GM18517 (cell line): Measurements from ENCODE around the gene GLCE.
"Not testable (repeated sequence)": the region's sequence is repeated elsewhere in the genome, so short reads cannot be mapped to it uniquely, and the experiment has no call there.

Experiments
- ATAC-seq: cut with Tn5 transposase; IDR thresholded peaks from one replicate; pipeline ENCODE4 v1.9.1; 2021; ENCODE audit warnings: mild to moderate bottlenecking, moderate library complexity; ENCODE audit not compliant: unreplicated experiment

Gene GLCE

DNA sequence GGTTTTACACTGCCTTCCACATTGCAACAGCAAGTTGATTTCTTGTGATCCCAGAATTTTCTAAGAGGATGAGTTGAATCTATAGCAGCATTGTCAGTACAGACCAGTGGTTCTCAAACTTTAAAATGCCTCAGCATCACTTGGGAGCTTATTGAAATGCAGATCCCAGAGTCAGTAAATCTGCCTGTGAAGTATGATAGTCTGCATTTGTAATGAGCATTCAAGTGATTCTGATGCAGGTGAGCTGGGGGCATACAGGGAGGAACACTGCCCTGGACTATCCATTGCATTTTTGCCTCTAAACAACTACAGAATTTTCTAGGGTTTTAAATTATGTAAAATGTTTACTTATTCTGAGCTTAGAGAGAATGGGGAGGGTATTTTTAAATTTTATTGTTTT is 110.8 kb downstream of the GLCE start:
- ATAC-seq, result no peak

DNA sequence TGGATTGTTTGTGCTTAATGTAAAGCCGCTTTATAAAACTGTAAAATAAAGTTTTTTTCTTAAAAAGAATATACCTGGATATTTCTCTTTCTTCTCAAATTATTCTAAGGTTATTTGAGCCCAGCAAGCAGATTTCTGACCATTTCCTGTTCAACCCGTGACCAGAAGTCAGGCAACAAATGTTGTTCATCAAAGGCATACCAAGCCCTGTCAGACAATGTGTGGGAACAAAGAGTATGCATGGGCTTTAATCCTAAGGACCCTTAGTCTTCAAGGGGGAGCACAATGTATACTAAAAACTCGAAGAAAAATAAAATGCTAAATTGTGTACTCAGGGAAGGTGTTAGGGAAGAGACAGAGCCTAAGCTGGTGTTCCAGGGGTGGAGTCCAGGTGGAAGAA is 111.7 kb downstream of the GLCE start:
- no peak for ATAC-seq

DNA sequence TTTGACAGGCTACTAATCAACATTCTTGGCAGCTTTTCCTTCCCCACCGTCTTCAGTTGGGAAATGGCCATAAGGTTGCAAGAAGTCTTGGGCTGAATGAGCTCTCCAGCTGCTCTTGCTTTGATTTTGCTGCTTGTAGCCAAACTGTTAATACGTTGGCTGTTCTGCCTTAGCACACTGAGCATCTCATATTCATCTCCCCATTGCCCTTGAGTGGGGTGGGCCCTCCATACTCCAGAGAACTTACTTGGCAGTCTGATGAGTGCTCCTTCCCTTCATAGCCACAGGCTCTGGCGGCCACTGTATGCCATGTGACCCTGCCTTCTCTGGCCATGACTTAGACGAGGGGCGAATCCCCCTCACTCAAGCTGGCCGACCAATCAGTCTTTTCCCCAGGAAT is 112.5 kb downstream of the GLCE start:
- no peak for ATAC-seq

DNA sequence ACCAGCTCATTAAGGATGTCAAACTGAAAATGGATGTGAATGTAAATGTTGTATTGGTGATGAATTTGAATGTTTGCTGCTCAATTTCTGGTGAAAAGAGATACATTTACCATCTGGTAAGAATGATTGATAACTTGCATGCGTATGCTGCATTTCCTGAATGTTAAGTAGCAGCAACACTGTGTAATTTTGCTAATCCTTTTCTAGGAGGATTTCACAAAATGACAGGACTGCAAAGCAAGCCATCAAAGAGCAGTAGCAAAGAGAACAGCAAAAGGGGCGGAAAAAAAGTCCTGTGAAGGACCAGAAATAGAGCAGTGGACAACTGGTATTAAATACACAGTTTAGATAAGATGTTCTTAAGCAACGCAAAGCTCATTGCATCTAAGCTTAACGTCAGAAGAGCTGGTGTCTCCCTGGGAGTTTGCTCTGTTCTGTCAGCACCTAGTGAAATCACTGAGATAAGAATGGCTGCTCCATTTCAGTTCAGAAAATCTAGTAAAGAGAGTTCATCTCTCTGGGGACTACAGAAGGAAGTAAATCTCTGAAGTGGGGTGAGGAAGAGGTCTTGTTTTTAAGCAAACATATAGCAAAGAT is 114.7 kb downstream of the GLCE start:
- no peak for ATAC-seq

DNA sequence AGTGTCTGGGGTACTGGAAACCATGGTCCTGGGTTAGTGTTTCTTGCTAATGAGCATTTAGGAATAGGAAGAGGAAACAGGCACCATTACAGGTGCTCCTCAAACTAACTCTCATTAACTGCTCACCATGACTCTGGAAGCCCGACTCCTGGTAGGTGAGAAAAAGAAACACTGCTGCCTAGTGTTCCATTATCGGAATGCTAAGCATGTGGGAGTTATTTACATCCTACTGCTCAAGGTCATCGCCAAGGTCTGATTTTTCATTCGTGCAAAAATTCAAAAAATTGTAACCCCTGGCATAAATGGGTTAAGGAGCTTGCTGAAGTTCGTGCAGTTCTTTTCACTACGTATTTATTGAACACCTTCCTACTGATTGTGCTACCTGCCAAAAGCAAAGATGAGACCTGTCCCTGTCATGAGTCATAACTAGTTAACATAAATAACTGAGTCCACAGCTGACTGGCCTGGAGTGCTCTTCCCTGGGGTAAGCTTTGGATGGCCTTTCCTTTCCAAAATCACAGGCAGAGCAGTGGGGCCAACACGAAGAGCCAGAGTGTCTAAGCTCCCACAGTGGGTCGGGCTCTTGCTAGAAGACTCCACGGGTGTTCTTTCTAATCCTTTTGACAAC is 115.6 kb downstream of the GLCE start:
- ATAC-seq, result no peak

DNA sequence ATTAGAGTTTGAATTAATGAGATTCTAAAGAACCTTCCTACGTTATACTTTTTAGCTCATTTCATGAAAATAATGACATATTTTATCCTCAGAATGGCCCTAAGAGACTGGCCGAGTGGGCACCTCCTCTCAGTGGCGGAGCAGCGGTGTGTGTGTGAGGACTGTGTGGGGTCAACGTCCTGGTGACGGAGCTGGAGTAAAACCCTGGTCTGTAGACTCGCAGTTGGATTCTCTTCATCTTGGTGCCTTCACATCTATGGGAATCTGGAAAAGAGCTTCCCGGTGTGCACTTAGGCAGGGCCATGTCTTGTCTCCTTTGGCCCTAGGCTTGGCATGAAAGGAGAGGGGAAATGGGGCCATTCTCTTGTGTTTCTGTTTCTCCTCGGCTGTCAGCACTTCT is 116.9 kb downstream of the GLCE start:
- no peak for ATAC-seq

DNA sequence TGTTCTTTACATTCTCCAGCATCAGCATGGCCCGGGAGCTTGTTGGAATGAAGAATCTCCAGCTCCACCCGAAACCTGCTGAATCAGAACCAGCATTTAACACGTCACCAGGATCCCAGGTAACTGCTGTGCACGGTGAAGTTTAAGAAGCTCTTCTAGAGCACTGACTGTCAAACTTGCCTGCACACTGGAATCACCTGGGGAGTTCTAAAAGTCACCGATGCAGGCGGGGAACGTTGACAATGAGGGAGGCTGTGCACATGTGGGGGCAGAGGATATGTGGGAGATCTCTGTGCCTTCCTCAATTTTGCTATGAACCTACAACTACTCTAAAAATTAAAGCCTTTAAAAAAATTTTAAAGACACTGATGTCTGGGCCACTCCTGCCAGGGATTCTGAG is 119.2 kb downstream of the GLCE start:
- no peak for ATAC-seq

DNA sequence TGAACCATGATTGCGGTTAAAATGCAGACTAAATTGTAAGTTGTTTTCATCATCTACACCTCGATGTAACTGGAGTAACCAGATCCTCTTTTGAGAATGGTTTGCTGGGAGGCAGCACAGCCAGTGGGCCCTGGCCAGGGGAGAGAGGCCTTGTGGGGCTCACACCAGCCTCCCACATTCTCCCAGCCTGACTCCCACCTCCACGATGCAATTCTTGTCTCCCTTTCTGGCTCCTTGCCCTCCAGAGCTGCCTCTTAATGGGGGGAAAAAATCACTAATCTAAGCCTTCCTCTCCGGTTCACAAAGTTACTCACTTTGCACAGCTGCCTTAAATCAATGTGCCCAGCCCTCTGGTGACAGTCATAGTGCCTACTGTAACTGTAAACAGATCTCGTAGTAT is 120.3 kb downstream of the GLCE start:
- ATAC-seq, result no peak

DNA sequence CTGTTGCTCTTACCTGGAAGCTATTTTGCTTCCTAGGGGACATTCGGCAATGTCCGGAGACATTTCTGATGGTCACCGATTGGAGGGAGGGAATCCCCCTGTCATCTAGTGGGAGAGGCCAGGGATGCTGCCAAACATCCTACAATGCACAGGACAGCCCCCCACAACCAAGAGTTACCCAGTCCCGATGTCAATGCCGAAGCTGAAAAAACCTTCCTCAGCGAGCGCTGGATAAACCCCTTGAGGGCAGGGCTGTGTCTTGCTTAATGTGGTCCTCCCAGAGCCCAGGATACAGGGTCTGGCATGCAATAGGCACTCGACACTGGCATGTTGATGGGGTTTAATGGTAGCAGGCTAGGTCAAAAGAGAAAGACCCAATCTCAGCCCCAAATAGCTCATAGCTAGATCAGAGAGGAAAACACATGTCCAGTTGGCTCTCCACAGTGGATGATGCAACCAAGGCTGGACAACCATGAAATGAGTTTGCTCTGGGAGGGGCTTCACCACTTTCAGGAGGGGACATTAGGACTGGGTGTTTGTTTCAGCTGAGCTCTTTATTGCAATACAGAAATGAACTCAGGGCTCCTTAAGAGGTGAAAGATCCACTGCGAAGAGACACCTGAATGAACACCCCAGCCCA is 121.8 kb downstream of the GLCE start:
- no peak for ATAC-seq

DNA sequence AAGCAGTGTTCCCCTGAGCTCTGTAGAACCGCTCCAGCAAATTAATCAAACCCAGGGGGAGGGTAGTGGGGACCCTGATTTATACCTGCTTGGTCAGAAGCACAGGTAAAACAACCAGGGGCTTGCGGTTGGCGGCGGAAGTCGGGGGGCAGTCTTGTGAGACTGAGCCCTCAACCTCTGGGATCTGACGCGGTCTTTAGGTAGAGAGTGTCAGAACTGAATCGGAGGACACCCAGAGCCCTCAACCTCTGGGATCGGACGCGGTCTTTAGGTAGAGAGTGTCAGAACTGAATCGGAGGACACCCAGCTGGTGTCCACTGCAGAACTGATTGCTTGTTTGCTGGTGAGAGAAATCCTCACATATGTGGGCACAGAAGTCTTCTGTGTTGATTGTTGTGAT is 125.4 kb downstream of the GLCE start:
- ATAC-seq, result no peak

DNA sequence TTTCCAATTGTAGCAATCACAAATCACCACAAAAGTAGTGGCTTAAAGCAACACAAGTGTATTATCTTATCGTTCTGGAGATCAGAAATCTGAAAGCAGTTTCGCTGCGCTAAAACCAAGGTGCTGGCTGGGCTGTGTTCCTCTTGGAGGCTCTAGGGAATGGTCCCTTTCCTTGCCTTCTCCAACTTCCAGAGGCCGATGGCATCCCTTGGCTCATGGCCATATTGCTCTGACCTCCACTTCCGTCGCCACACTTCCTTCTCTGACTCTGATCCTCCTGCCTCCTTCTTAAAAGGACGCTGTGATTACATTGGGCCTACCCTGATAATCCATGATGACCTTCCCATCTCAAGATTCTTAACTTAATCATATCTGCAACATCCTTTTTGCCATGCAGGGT is 127.6 kb downstream of the GLCE start:
- ATAC-seq, result no peak

DNA sequence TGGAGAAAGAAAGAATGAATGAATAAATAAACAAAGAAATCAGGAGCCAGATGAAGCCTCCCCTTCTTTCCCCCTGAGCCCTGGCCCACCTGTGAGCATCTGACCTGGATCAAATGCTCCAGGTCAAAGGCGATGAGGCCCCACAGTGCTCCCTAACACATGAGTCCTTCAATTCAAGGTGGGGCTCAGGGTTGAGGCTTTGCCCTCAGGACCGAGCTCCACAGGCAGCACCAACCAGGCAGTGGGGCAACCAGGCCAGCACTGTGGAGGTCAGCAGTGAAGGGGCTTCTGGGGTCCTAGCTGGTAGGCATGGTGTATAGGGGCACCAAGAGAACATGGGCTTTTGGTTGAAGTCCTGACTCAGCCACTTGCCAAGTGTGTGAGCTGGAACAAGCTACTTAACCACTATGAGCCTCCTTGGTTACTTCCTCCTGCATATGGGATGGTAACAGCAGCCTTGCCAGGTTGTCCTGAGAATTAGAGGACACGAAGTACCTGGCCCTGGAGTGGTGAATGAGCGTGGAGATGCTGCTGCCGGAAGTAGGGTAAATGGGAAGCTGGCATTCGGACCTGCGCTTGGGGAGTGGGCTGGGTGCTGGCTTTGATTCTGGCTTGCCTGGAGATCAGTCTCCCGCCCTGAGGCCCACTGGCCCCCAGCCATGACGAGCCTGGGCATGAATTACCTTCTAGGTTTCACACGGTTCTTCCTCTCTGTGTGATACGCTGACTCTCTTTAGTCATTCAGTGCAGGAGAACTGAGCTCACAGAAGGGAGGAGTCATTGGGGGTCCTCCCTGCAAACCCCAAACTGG is 128.3 kb downstream of the GLCE start:
- ATAC-seq, result no peak

DNA sequence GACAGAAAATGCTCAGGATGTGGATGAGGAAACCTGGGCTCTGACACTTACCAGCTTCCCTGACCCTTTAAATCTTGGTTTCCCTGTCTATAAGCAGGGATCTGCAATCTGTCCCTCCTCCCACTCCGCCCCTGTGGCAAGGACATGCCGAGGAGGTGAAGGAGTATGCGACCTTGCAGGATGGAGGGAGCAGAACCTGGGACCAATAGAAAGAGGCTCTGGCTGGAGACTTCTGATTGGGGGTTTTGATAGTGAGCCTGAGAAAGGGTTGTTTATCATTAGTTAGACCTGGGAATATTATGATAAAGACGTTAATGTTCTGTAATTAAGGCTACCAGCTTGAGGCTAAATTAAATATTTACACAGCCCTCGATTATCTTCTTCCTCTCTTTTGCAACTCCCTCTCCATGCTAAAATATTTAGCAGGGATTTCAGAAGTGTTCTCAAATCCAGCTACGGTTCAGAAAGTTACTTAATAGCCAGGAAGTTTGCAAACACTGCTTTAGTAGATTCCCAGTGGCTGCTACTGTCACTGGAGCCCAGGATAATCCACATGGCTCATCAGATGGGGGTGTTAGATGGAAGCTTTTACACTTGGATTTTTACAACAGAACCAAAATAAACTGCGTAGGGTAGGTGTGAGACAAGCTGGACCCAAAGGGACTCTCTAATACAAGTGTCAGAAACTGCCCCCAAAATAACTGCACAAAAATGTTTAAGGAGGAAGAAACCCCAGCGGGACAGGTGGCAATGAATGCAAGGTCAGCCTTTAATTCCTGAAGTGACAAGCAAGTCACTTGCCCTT is 129.1 kb downstream of the GLCE start:
- no peak for ATAC-seq

DNA sequence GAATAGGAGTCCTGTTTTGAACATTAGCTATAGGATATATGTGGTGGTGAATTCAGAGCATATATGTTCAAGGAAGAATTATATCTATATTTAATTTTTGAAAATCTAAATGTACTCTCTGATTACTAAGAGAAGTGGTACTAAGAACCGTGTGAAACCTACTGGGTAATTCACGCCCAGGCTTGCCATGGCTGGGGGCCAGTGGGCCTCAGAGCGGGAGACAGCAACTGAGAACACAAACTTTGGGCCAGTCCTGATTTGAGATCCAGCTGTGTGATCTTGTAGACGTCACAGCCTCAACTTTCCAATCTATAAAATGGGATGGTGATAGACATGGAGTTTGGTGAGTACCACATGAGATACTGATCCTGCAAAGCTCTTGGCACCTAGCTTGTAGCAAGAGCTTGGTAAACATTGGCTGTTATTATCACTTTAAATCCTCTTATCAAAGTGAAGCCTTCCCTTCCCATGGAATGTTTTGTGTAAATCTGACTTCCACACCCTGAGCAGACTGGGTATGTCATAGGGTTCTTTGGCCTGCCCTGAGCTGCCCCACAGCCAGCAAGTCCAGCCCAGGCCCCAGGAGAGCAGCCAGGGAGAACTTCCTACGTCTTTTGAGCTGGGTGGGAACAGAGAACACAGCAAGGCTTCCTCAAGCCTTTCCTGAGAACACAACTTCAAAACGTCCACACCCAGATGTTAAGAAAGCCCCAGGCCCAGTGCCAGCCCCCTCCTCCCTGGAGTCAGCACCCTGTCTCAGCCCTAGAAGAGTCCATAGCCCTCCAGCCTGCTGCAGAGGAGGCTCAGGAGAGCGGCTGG is 130.1 kb downstream of the GLCE start:
- ATAC-seq, result no peak

DNA sequence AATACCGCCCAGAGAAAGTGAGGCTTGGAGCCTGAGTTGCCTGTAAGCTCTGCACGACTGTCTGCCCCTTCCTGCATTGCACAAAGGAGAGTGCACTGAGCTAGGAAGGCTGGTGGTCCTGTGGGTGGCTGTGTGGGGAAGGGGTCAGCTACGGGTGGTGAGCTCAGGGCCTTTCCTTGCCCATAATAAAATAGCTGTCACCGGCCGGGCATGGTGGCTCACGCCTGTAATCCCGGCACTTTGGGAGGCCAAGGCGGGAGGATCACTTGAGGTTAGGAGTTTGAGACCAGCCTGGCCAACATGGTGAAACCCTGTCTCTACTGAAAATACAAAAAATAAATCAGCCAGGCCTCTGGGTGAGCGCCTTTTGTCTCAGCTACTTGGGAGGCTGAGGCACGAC is 131.2 kb downstream of the GLCE start:
- not testable (repeated sequence) for ATAC-seq

DNA sequence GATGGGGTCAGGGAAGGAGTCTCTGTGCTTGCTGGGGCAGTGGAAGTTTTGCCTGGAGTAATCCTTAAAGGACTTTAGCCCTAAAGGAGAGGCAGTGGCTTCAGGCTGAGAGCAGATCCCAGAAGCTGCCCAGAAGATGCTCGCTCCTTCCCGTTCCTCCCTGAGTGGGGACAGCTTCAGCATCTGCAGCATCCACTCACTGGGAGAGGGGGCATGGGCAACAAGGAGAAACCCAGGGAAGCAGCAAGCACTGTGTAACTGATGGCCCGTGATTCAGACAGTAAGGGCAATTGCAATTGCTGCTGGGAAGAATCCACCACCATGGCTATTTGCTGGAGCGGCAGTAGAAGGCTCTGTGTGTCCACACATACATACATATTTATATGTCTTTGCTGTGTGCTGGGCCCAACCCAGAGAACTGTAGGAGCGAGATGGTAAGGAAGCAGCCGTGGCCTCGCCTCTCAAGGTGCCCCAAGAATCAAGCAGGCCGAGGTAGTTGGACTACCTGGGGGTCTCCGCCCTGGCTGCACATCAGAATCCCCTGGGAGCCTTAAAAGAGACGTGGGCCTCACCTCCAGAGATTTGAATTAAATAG is 132.5 kb downstream of the GLCE start:
- no peak for ATAC-seq

DNA sequence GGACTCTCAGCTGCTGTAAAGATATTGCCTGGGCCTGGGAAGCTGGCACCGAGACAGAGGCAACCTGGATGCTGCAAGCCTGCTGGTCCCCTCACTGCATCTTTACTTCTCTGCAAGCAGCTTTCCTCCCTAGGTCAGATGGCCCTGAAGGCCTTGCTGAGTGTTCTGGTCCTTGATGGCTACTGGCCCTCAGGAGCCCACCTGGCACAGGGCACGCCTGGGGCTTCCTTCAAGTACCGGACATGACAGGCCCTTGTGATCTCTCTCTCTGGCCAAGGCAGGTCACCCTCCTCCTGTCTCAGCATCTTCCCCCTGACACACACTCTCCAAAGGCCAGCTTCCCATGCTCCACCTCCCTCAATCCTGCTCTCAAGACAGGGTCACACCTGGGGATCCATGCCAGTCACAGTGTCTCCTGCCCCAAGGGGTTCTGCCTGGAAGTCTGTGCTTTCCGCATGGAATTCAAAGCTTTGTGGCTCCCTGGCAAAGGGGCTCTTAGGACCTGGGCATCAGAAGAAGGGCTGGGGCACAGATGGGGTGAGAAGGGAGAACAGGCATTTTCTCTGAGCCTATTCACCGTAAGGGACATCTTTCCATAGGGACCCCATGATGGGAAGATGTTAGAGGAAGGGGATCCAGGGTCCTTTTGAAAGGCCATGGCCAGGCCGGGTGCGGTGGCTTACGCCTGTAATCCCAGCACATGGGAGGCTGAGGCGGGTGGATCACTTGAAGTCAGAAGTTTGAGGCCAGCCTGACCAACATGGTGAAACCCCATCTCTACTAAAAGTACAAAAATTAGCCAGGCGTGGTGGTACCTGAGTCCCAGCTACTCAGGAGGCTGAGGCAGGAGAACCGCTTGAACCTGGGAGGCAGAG is 133.5 kb downstream of the GLCE start:
- ATAC-seq, result no peak

DNA sequence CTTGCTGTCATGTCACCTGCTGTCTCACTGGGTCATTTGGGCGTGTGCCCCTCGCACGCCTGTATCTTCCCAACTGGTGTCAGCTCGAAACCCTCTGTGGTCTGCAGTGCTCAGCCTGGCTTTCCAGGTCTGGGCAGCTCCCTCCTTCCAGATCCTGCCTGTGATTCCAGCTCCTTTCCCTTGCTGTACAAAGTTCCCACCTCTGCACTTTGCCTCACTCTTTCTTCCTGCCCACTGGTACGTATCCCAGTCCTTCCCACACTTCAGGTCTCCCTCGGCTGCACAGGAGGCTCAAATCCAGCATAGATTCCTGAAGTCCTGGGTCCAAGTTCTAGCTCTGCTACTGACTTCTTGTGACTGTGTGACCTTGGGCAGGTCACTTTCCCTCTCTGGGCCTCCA is 136.2 kb downstream of the GLCE start:
- ATAC-seq, result no peak
